Endothelial cell of umbilical vein (primary cell): ENCODE data around the gene MRAS. TPM values are rescaled to one million over a fixed set of nuclear protein-coding genes. Genes with fewer than 3 reads are reported as not detected.

Source experiments
- BruUV-seq: library from RNA; stranded (reverse); fragments of 400-500 nt; replicated peaks from 2 replicates; lab custom pipeline; 2021; lab: Mats Ljungman, UMichigan
- CTCF ChIA-PET: fragments of 300-600, 350-600 bp; sonication (Branson Sonifier 250); formaldehyde crosslinking; loops from one replicate; lab custom pipeline; 2021; ENCODE audit warnings: antibody characterized with exemption, inconsistent platforms; lab: Charles Lee
- POLR2A ChIA-PET: fragments of 300-600, 350-600 bp; sonication (Branson Sonifier 250); formaldehyde crosslinking; loops from one replicate; lab custom pipeline; 2021; ENCODE audit warnings: antibody characterized with exemption, inconsistent platforms; lab: Charles Lee
- DNase-seq: peaks from one replicate; pipeline ENCODE4 v3.0.0-alpha.2; 2011; ENCODE audit warnings: low read depth, low spot score
- FAIRE-seq: peaks from 2 replicates; lab custom pipeline; 2011; peaks lifted over from hg19 to GRCh38; lab: Jason Lieb, UNC
- H2AFZ ChIP-seq: 2 replicates; pipeline ENCODE4 v1.6.0; 2012; ENCODE audit warnings: low read depth, low read length, control low read depth, inconsistent platforms
- H3K27ac ChIP-seq: 2 replicates; pipeline ENCODE4 v1.5.1; 2011; ENCODE audit warnings: low read depth, mild to moderate bottlenecking, control low read depth, low read length, moderate library complexity; ENCODE audit not compliant: insufficient read depth
- H3K27me3 ChIP-seq, 2 experiments: 2 replicates each; pipeline versions ENCODE4 v1.6.0 to v1.6.1; 2011; ENCODE audit warnings: low read length in 2 of 2, mixed read lengths in 1 of 2; ENCODE audit not compliant: control insufficient read depth in 2 of 2, insufficient read depth in 2 of 2
- H3K36me3 ChIP-seq, 2 experiments: 2 replicates in 1 of 2; 3 replicates in 1 of 2; pipeline ENCODE4 v1.5.1; 2011; ENCODE audit warnings: low read length in 2 of 2, mild to moderate bottlenecking in 1 of 2, moderate library complexity in 1 of 2; ENCODE audit not compliant: control insufficient read depth in 2 of 2, insufficient read depth in 2 of 2; ENCODE audit errors: extremely low read depth in 1 of 2
- H3K4me1 ChIP-seq: 3 replicates; pipeline ENCODE4 v1.5.1; 2011; ENCODE audit warnings: mild to moderate bottlenecking, low read length; ENCODE audit not compliant: control insufficient read depth, insufficient read depth; ENCODE audit errors: extremely low read depth
- H3K4me2 ChIP-seq: 2 replicates; pipeline ENCODE4 v1.6.1; 2011; ENCODE audit warnings: low read length, control low read depth, mixed read lengths; ENCODE audit not compliant: insufficient read depth
- H3K4me3 ChIP-seq, 3 experiments: fragments of 200-600 bp in 1 of 3; sonication (generic), shearing (Covaris generic) in 1 of 3; replicated peaks in 1 of 3; 2 replicates each; pipeline ENCODE4 v1.5.1; 2011 to 2016; ENCODE audit warnings: control low read depth in 3 of 3, low read length in 3 of 3, mild to moderate bottlenecking in 2 of 3, inconsistent platforms in 1 of 3, low read depth in 1 of 3, moderate library complexity in 1 of 3; ENCODE audit not compliant: insufficient read depth in 1 of 3
- H3K79me2 ChIP-seq: 2 replicates; pipeline ENCODE4 v1.6.0; 2012; ENCODE audit warnings: low read length, inconsistent platforms; ENCODE audit not compliant: control insufficient read depth, insufficient read depth
- H3K9ac ChIP-seq: replicated peaks from 2 replicates; pipeline ENCODE3; 2011; ENCODE audit warnings: low read length, control low read depth; ENCODE audit not compliant: insufficient read depth; ENCODE audit errors: extremely low read depth
- H3K9me1 ChIP-seq: replicated peaks from 3 replicates; pipeline ENCODE4 v1.6.0; 2011; ENCODE audit warnings: mild to moderate bottlenecking, low read length; ENCODE audit not compliant: control insufficient read depth, insufficient read depth; ENCODE audit errors: extremely low read depth
- H3K9me3 ChIP-seq: replicated peaks from 2 replicates; pipeline ENCODE4 v1.5.1; 2012; ENCODE audit warnings: low read length, inconsistent platforms; ENCODE audit not compliant: control insufficient read depth, insufficient read depth
- H4K20me1 ChIP-seq: replicated peaks from 2 replicates; pipeline ENCODE3; 2011; ENCODE audit warnings: mild to moderate bottlenecking, low read length; ENCODE audit not compliant: control insufficient read depth, insufficient read depth; ENCODE audit errors: extremely low read depth
- EZH2 ChIP-seq: IDR thresholded peaks from 2 replicates; pipeline ENCODE4 v1.6.1; 2012; ENCODE audit warnings: borderline replicate concordance, low read depth, mild to moderate bottlenecking, moderate library complexity, low read length, inconsistent platforms; ENCODE audit not compliant: severe bottlenecking
- FOS ChIP-seq: IDR thresholded peaks from 2 replicates; pipeline ENCODE4 v1.6.1; 2011; ENCODE audit warnings: mild to moderate bottlenecking, low read length, moderate library complexity, borderline replicate concordance; ENCODE audit not compliant: insufficient read depth
- GATA2 ChIP-seq: IDR thresholded peaks from 2 replicates; pipeline ENCODE4 v1.7.0; 2011; ENCODE audit warnings: low read depth, mild to moderate bottlenecking, moderate library complexity, mixed read lengths, low read length; ENCODE audit not compliant: insufficient read length, insufficient read depth
- MYC ChIP-seq: IDR thresholded peaks from one replicate; pipeline ENCODE4 v1.6.1; 2011; ENCODE audit warnings: mild to moderate bottlenecking, low read depth, low read length
- POLR2AphosphoS5 ChIP-seq: IDR thresholded peaks from 2 replicates; pipeline ENCODE4 v1.6.1; 2012; ENCODE audit warnings: low read depth, mild to moderate bottlenecking, control low read depth, low read length, moderate library complexity; ENCODE audit not compliant: insufficient read depth
- dilution Hi-C: fragments of 300-500 bp; cut with MboI; formaldehyde crosslinking; loops from one replicate; pipeline ENCODE4 v1.15.0; 2019; ENCODE audit warnings: low sequenced_read_pairs; ENCODE audit not compliant: extremely low pct_ligation_motif_present
- intact Hi-C: fragments of 100-400 bp; cut with micrococcal nuclease; formaldehyde crosslinking; loops from one replicate; pipeline ENCODE4 v1.10.0; 2022
- polyA plus RNA-seq, 4 experiments: library from polyadenylated mRNA; depleted of rRNA in 3 of 4; stranded (reverse) in 3 of 4; unstranded in 1 of 4; fragments of >200 nt; gene quantifications; 2 replicates each; pipeline versions ENCODE4 v1.2.1 to v1.2.3, GENCODE V29; 2011 to 2012; ENCODE audit warnings: missing spikeins in 1 of 4
- total RNA-seq: library from RNA; stranded (reverse); gene quantifications from 2 replicates; pipeline ENCODE4 v1.2.3, GENCODE V29; 2021
- TF ChIP-seq, protein P1 (sequence below): IDR thresholded peaks from 2 replicates; pipeline ENCODE4 v1.6.1; 2011; ENCODE audit not compliant: insufficient read depth, insufficient read length
- TF ChIP-seq, protein P2 (sequence below), 2 donors: IDR thresholded peaks; 1 replicate in 1 of 2; 2 replicates in 1 of 2; pipeline ENCODE4 v1.5.1; 2011; ENCODE audit warnings: low read length in 2 of 2, mild to moderate bottlenecking in 2 of 2, moderate library complexity in 2 of 2, control low read depth in 1 of 2, inconsistent platforms in 1 of 2, low read depth in 1 of 2; ENCODE audit not compliant: insufficient read depth in 1 of 2; ENCODE audit errors: extremely low read depth in 1 of 2

Gene MRAS
- total and polyA plus RNA-seq, 2 donors (not counting 3 experiments of a cell fraction or from before 2014, with no cell fraction given), result 14.6 to 16.5 TPM

- POLR2A ChIA-PET, result no interaction called here
- Histone ChIP-seq H3K27me3 (peaks cover 39 to 41% of the 10 kb centered on the region in 2 experiments), H3K79me2 (no peaks in the 10 kb centered on the region), H3K9me3 (no peaks in the 10 kb centered on the region), H3K4me2 (peak overlapping the region; percentile 69), H3K9me1 (no peaks in the 10 kb centered on the region), H2AFZ (peak overlapping the region; percentile 23), H3K9ac (no peak overlapping the region), H3K4me3 (peak overlapping the region; percentile 10 to 22 (median 16)), H3K36me3 (no peaks in the 10 kb centered on the region), H3K4me1 (peaks cover 16% of the 10 kb centered on the region), H3K27ac (no peak overlapping the region), H4K20me1 (no peaks in the 10 kb centered on the region)
- FAIRE-seq, result no peak
- no TSS peak for BruUV-seq
- dilution Hi-C loops, result no loop called here
- no peak for DNase-seq
- CTCF ChIA-PET, result interaction anchor here (1.4 to 1.5 kb wide), 4 partner anchors 18 to 501 kb away, joined by 4 to 7 read pairs (median 6); no protein-coding TSS in a partner anchor
- TF ChIP-seq, protein P1, sequence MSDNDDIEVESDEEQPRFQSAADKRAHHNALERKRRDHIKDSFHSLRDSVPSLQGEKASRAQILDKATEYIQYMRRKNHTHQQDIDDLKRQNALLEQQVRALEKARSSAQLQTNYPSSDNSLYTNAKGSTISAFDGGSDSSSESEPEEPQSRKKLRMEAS, result no peak
- TF ChIP-seq POLR2AphosphoS5, result no peak
- TF ChIP-seq, protein P2, sequence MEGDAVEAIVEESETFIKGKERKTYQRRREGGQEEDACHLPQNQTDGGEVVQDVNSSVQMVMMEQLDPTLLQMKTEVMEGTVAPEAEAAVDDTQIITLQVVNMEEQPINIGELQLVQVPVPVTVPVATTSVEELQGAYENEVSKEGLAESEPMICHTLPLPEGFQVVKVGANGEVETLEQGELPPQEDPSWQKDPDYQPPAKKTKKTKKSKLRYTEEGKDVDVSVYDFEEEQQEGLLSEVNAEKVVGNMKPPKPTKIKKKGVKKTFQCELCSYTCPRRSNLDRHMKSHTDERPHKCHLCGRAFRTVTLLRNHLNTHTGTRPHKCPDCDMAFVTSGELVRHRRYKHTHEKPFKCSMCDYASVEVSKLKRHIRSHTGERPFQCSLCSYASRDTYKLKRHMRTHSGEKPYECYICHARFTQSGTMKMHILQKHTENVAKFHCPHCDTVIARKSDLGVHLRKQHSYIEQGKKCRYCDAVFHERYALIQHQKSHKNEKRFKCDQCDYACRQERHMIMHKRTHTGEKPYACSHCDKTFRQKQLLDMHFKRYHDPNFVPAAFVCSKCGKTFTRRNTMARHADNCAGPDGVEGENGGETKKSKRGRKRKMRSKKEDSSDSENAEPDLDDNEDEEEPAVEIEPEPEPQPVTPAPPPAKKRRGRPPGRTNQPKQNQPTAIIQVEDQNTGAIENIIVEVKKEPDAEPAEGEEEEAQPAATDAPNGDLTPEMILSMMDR (IDR thresholded peaks at IDR 0.05; ENCODE audit: extremely low read depth in 1 of 2, insufficient read depth in 1 of 2, low read depth in 1 of 2, low read length in 2 of 2), result no peak
- peak; percentile 94 for TF ChIP-seq EZH2
- no peak for TF ChIP-seq GATA2
- TF ChIP-seq FOS, result no peak
- no peak for TF ChIP-seq MYC
- intact Hi-C loops, result no loop called here
These were observed 86.7 kb downstream of the MRAS start for GRCh38 chr3:138434875-138435772.
